ENCODE measurements around the gene SEC14L2. TPM values are rescaled to one million over a fixed set of nuclear protein-coding genes. Genes with fewer than 3 reads are reported as not detected.

Gene SEC14L2
- total RNA-seq, 1 donor from 2014 or later: 20.6 TPM

- no peak for DNase-seq (ENCODE audit: extremely low spot score in 2 of 2)
- Histone ChIP-seq H3K36me3 (peaks cover 0 to 6% of the 10 kb centered on the region in 2 donors), H3K4me1 (peaks cover 39% of the 10 kb centered on the region), H3K27ac (peak overlapping the region; percentile 94), H3K9me3 (no peaks in the 10 kb centered on the region), H3K4me3 (peak overlapping the region; percentile 56 to 61), H3K27me3 (no peaks in the 10 kb centered on the region)
- TF ChIP-seq POLR2AphosphoS5 (IDR thresholded peaks at IDR 0.05; ENCODE audit: insufficient read depth in 1 of 2, low read depth in 1 of 2): no peak
- TF ChIP-seq CTCF (IDR thresholded peaks at IDR 0.05): no peak
- no peak for TF ChIP-seq POLR2A (IDR thresholded peaks at IDR 0.05)
- intact Hi-C loops (cut with DNase I): no loop called here
Measured at GRCh38 chr22:30425327-30425615, 28.5 kb downstream of the SEC14L2 start.

GRCh38 chr22:30425616-30426387, 29.0 kb downstream of the SEC14L2 start, which contains the start of gene MTFP1:
MTFP1 (plus strand) TSS chr22:30425768; CDS start chr22:30425880, 112 bp downstream.
- H3K4me1 ChIP-seq: peaks cover 37% of the 10 kb centered on the region
- H3K36me3 ChIP-seq: peaks cover 0 to 1% of the 10 kb centered on the region in 2 donors
- intact Hi-C loops (cut with DNase I): no loop called here
- peak within 1 kb of the TSS; percentile 94 for H3K27ac ChIP-seq
- H3K9me3 ChIP-seq: no peaks in the 10 kb centered on the region
- TF ChIP-seq CTCF (IDR thresholded peaks at IDR 0.05) (no peak), POLR2A (IDR thresholded peaks at IDR 0.05) (no peak), POLR2AphosphoS5 (IDR thresholded peaks at IDR 0.05; ENCODE audit: insufficient read depth in 1 of 2, low read depth in 1 of 2) (no peak)
- H3K4me3 ChIP-seq: peak within 1 kb of the TSS; percentile 56 to 76
- DNase-seq (ENCODE audit: extremely low spot score in 2 of 2): no peak
- H3K27me3 ChIP-seq: no peaks in the 10 kb centered on the region

- H3K27ac ChIP-seq: peak overlapping the region; percentile 94
- peaks cover 37% of the 10 kb centered on the region for H3K4me1 ChIP-seq
- no peak for TF ChIP-seq POLR2A (IDR thresholded peaks at IDR 0.05)
- peak in 1 of 2 donors; percentile 56 for TF ChIP-seq POLR2AphosphoS5 (IDR thresholded peaks at IDR 0.05; ENCODE audit: insufficient read depth in 1 of 2, low read depth in 1 of 2)
- peak in 2 of 3 experiments; percentile 35 to 37 for TF ChIP-seq CTCF (IDR thresholded peaks at IDR 0.05)
- H3K4me3 ChIP-seq: peak overlapping the region; percentile 56 to 61
- intact Hi-C loops (cut with DNase I): no loop called here
- no peaks in the 10 kb centered on the region for H3K9me3 ChIP-seq
- H3K36me3 ChIP-seq: no peaks in the 10 kb centered on the region
- no peaks in the 10 kb centered on the region for H3K27me3 ChIP-seq
- no peak for DNase-seq (ENCODE audit: extremely low spot score in 2 of 2)
Measured at GRCh38 chr22:30426388-30427353, 29.9 kb downstream of the SEC14L2 start.

GRCh38 chr22:30427871-30428270, 31.1 kb downstream of the SEC14L2 start:
- no peak overlapping the region for H3K27ac ChIP-seq
- H3K4me3 ChIP-seq: no peak overlapping the region
- no peak for TF ChIP-seq POLR2AphosphoS5 (IDR thresholded peaks at IDR 0.05; ENCODE audit: insufficient read depth in 1 of 2, low read depth in 1 of 2)
- no peak for TF ChIP-seq POLR2A (IDR thresholded peaks at IDR 0.05)
- no peak for TF ChIP-seq CTCF (IDR thresholded peaks at IDR 0.05)
- H3K27me3 ChIP-seq: no peaks in the 10 kb centered on the region
- DNase-seq (ENCODE audit: extremely low spot score in 2 of 2): no peak
- intact Hi-C loops (cut with DNase I): no loop called here
- no peaks in the 10 kb centered on the region for H3K36me3 ChIP-seq
- H3K4me1 ChIP-seq: peaks cover 27% of the 10 kb centered on the region
- no peaks in the 10 kb centered on the region for H3K9me3 ChIP-seq
